ENCODE results near the gene GID8. TPM values are rescaled to one million over a fixed set of nuclear protein-coding genes. Genes with fewer than 3 reads are reported as not detected.

GID8 gene
- total RNA-seq, 1 experiment from 2014 or later = 35.6 TPM

DNA sequence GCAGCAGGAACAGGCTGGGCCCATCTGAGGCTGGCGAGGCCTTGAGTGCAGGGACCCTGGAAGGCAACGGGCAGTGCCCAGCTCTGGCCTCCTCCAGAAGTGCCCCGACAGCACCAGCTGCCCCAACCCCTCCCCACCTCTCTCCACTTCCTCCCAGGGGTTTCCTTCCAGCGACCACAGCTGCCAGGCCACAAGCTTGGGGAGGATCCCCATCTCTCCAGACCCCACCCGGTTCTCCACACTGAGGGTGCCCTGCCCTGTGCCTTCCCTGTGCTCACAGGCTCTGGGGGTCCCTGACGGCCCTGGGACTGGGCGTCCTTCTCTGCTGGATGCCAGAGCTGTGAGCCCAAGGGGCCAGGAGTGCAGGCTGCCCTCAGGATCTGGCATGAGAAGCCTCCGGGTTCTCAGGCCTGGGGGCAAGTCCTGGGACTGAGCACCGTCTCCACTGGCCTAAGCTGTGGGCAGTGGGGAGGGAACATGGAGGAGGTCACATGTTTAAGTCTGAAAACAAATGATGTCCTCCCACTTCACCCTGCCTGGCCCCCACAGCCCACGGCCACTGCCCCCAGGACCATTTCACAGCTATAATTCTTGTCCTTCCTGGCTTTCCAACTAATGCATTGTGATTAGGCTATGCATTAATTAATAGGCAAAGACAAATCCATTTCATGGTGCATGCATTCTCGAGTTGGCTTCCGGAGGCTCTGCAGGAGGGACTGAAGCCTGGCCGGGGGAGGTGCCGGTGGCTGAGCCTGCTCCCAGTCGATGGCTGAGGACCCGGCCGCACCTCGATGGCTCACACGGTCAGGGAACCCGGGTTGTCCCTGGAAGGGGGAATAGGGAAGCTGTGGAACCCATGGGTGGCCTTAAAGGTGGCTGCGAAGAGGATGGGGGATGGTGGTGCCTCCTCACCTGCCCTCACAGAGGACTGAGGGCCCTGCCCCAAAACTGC, 44.5 kb downstream of the GID8 start:
- Histone ChIP-seq H3K36me3 (ENCODE audit: control insufficient read depth in 1 of 2, insufficient read depth in 2 of 2, low read length in 2 of 2) (no peaks in the 10 kb centered on the region), H3K27ac (ENCODE audit: low read depth, low read length) (no peak overlapping the region), H3K9me3 (ENCODE audit: control insufficient read depth in 1 of 2, insufficient read depth in 1 of 2, low read depth in 1 of 2, low read length in 2 of 2) (no peaks in the 10 kb centered on the region), H3K4me2 (ENCODE audit: low read length) (no peak overlapping the region), H3K27me3 (ENCODE audit: insufficient read depth, low read length) (no peaks in the 10 kb centered on the region), H3K4me1 (ENCODE audit: control insufficient read depth in 1 of 2, insufficient read depth in 2 of 2, low read length in 2 of 2) (peaks cover 2 to 6% of the 10 kb centered on the region in 2 experiments; a peak in 3 of 4 replicates), H3K9me2 (ENCODE audit: insufficient read depth) (no peaks in the 10 kb centered on the region), H3K4me3 (replicated peaks in 1 of 2; ENCODE audit: low read depth in 1 of 2, low read length in 2 of 2) (no peak overlapping the region), H3K79me2 (ENCODE audit: insufficient read depth, low read length) (no peaks in the 10 kb centered on the region), H4K20me1 (ENCODE audit: insufficient read depth) (no peaks in the 10 kb centered on the region), H2AFZ (ENCODE audit: low read depth, low read length, poor library complexity, severe bottlenecking) (no peak overlapping the region), H3K9ac (ENCODE audit: low read length) (no peak overlapping the region)
- no peak for TF ChIP-seq ZNF274 (IDR thresholded peaks at IDR 0.05; ENCODE audit: low read depth, low read length)
- TF ChIP-seq EZH2phosphoT487 (IDR thresholded peaks at IDR 0.05; ENCODE audit: borderline replicate concordance) = no peak
- TF ChIP-seq CBX3 (IDR thresholded peaks at IDR 0.05; ENCODE audit: low read depth) = no peak
- TF ChIP-seq, protein P1, sequence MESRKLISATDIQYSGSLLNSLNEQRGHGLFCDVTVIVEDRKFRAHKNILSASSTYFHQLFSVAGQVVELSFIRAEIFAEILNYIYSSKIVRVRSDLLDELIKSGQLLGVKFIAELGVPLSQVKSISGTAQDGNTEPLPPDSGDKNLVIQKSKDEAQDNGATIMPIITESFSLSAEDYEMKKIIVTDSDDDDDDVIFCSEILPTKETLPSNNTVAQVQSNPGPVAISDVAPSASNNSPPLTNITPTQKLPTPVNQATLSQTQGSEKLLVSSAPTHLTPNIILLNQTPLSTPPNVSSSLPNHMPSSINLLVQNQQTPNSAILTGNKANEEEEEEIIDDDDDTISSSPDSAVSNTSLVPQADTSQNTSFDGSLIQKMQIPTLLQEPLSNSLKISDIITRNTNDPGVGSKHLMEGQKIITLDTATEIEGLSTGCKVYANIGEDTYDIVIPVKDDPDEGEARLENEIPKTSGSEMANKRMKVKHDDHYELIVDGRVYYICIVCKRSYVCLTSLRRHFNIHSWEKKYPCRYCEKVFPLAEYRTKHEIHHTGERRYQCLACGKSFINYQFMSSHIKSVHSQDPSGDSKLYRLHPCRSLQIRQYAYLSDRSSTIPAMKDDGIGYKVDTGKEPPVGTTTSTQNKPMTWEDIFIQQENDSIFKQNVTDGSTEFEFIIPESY (IDR thresholded peaks at IDR 0.05; ENCODE audit: extremely low read depth, insufficient replicate concordance, low read length) = no peak
- TF ChIP-seq JUND (IDR thresholded peaks at IDR 0.05) = no peak
- no peak for TF ChIP-seq ELF1 (IDR thresholded peaks at IDR 0.05; ENCODE audit: borderline replicate concordance, low read depth)
- no peak for TF ChIP-seq POLR2A (IDR thresholded peaks at IDR 0.05; ENCODE audit: borderline replicate concordance, extremely low read depth, insufficient read depth, insufficient read length)
- TF ChIP-seq SRF (IDR thresholded peaks at IDR 0.05; ENCODE audit: low read depth) = no peak
- TF ChIP-seq TCF7L2 (IDR thresholded peaks at IDR 0.05; ENCODE audit: borderline replicate concordance, extremely low read depth, insufficient read depth, insufficient read length) = no peak
- TF ChIP-seq, protein P2, sequence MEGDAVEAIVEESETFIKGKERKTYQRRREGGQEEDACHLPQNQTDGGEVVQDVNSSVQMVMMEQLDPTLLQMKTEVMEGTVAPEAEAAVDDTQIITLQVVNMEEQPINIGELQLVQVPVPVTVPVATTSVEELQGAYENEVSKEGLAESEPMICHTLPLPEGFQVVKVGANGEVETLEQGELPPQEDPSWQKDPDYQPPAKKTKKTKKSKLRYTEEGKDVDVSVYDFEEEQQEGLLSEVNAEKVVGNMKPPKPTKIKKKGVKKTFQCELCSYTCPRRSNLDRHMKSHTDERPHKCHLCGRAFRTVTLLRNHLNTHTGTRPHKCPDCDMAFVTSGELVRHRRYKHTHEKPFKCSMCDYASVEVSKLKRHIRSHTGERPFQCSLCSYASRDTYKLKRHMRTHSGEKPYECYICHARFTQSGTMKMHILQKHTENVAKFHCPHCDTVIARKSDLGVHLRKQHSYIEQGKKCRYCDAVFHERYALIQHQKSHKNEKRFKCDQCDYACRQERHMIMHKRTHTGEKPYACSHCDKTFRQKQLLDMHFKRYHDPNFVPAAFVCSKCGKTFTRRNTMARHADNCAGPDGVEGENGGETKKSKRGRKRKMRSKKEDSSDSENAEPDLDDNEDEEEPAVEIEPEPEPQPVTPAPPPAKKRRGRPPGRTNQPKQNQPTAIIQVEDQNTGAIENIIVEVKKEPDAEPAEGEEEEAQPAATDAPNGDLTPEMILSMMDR (IDR thresholded peaks at IDR 0.05 in 2 of 3, conservative IDR thresholded peaks at IDR 0.05 in 1 of 3; ENCODE audit: borderline replicate concordance in 1 of 3, insufficient read depth in 1 of 3, low read depth in 2 of 3, low read length in 2 of 3) = no peak
- TF ChIP-seq, protein P3, sequence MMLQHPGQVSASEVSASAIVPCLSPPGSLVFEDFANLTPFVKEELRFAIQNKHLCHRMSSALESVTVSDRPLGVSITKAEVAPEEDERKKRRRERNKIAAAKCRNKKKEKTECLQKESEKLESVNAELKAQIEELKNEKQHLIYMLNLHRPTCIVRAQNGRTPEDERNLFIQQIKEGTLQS (IDR thresholded peaks at IDR 0.05) = no peak
- DNase-seq (ENCODE audit: low read depth, low spot score) (no peak), ATAC-seq (no peak)
- CTCF ChIA-PET = interaction anchor here (1.1 kb wide), 1 partner anchor 160 kb away, joined by 3 read pairs; no protein-coding TSS in a partner anchor
- intact Hi-C loops (cut with micrococcal nuclease) = no loop called here
- RAD21 ChIA-PET (ENCODE audit: low non-redundant PET in 1 of 2, low total read pairs in 2 of 2, uncharacterized antibody in 2 of 2, unreplicated experiment in 2 of 2) = no interaction called here
- POLR2A ChIA-PET = no interaction called here
- no TSS peak for BruUV-seq (replicated peaks)
